ENCODE data around the gene RPH3AL. TPM values are rescaled to one million over a fixed set of nuclear protein-coding genes. Genes with fewer than 3 reads are reported as not detected.

RPH3AL gene
- total RNA-seq, 6 experiments from 2014 or later: 17.6 to 74.0 (median 25.7) TPM

- ATAC-seq: no peak
- 89% methylated on average over 8 of the region's 9 CpGs for WGBS (ENCODE audit: insufficient coverage, low coverage, low lambda C conversion rate, missing lambda C conversion rate)
These were observed 42.6 kb upstream of the RPH3AL start for GRCh38 chr17:395179-395578.

GRCh38 chr17:394718-395095, 42.1 kb upstream of the RPH3AL start:
- no peak overlapping the region for H3K4me3 ChIP-seq
- TF ChIP-seq POLR2A (IDR thresholded peaks at IDR 0.05) (no peak), CTCF (IDR thresholded peaks at IDR 0.05) (no peak)
- no peak overlapping the region for H3K27ac ChIP-seq
- no peaks in the 10 kb centered on the region for H3K27me3 ChIP-seq
- no peaks in the 10 kb centered on the region for H3K36me3 ChIP-seq
- no peaks in the 10 kb centered on the region for H3K9me3 ChIP-seq
- intact Hi-C loops (cut with DNase I): no loop called here
- WGBS (ENCODE audit: insufficient coverage, low coverage, low lambda C conversion rate, missing lambda C conversion rate): 92% methylated on average over 8 of the region's 9 CpGs
- ATAC-seq: no peak
- H3K4me1 ChIP-seq: peaks cover 0 to 7% (median 3%) of the 10 kb centered on the region in 4 donors
- no peak for DNase-seq

More at GRCh38 chr17:395179-395578, 42.6 kb upstream of the RPH3AL start:
- Histone ChIP-seq H3K4me3 (no peak overlapping the region), H3K9me3 (no peaks in the 10 kb centered on the region), H3K27me3 (no peaks in the 10 kb centered on the region), H3K36me3 (no peaks in the 10 kb centered on the region), H3K4me1 (peaks cover 0 to 7% (median 3%) of the 10 kb centered on the region in 4 donors), H3K27ac (no peak overlapping the region)
- DNase-seq: no peak
- TF ChIP-seq POLR2A (IDR thresholded peaks at IDR 0.05) (no peak), CTCF (IDR thresholded peaks at IDR 0.05) (no peak)
- intact Hi-C loops (cut with DNase I): no loop called here

GRCh38 chr17:393806-394717, 41.5 kb upstream of the RPH3AL start:
- Histone ChIP-seq H3K4me3 (peak overlapping the region in 1 of 3 donors; percentile 7), H3K9me3 (no peaks in the 10 kb centered on the region), H3K27me3 (no peaks in the 10 kb centered on the region), H3K27ac (peak overlapping the region; percentile 36 to 76 (median 67)), H3K36me3 (no peaks in the 10 kb centered on the region), H3K4me1 (peaks cover 0 to 7% (median 3%) of the 10 kb centered on the region in 4 donors)
- WGBS (ENCODE audit: insufficient coverage, low coverage, low lambda C conversion rate, missing lambda C conversion rate): 36% methylated on average over 18 of the region's 19 CpGs
- ATAC-seq (peak; percentile 95 to 97 (median 96)), DNase-seq (peak; percentile 64 to 83 (median 76))
- intact Hi-C loops (cut with DNase I): no loop called here
- no peak for TF ChIP-seq CTCF (IDR thresholded peaks at IDR 0.05)
- no peak for TF ChIP-seq POLR2A (IDR thresholded peaks at IDR 0.05)

GRCh38 chr17:391850-392249, 39.2 kb upstream of the RPH3AL start:
- Histone ChIP-seq H3K27me3 (no peaks in the 10 kb centered on the region), H3K4me3 (no peak overlapping the region), H3K36me3 (no peaks in the 10 kb centered on the region), H3K9me3 (no peaks in the 10 kb centered on the region), H3K27ac (no peak overlapping the region), H3K4me1 (peaks cover 0 to 7% (median 3%) of the 10 kb centered on the region in 4 donors)
- no peak for DNase-seq
- no peak for ATAC-seq
- TF ChIP-seq CTCF (IDR thresholded peaks at IDR 0.05) (no peak), POLR2A (IDR thresholded peaks at IDR 0.05) (no peak)
- intact Hi-C loops (cut with DNase I): no loop called here
- 85% methylated on average over 11 of the region's 11 CpGs for WGBS (ENCODE audit: insufficient coverage, low coverage, low lambda C conversion rate, missing lambda C conversion rate)

All from right lobe of liver (tissue), 6 donors.